K562 (cell line): ENCODE results near the gene ZDHHC16. TPM values are rescaled to one million over a fixed set of nuclear protein-coding genes. Genes with fewer than 3 reads are reported as not detected.

ENCODE experiments used
- ASH1L ChIP-seq: fragments of 450-650 bp; IDR thresholded peaks from 2 replicates; pipeline ENCODE4 v1.6.1; 2018; ENCODE audit warnings: borderline replicate concordance, mild to moderate bottlenecking, low read depth; ENCODE audit not compliant: partially characterized antibody
- ATF1 ChIP-seq, 2 experiments: fragments of 450-650 bp in 1 of 2; IDR thresholded peaks; 2 replicates each; pipeline ENCODE4 v1.6.1; 2016; ENCODE audit warnings: missing compliant biosample characterization in 1 of 2, missing genetic modification characterization in 1 of 2
- EWSR1 ChIP-seq: fragments of 450-650 bp; IDR thresholded peaks from 2 replicates; pipeline ENCODE4 v1.6.1; 2018; ENCODE audit warnings: borderline replicate concordance, mild to moderate bottlenecking, low read depth, moderate library complexity; ENCODE audit not compliant: partially characterized antibody
- HDAC2 ChIP-seq: fragments of 450-650 bp; IDR thresholded peaks from 2 replicates; pipeline ENCODE4 v1.6.1; 2016; ENCODE audit warnings: mild to moderate bottlenecking
- HNRNPL ChIP-seq: fragments of 200-400 bp; formaldehyde crosslinking; IDR thresholded peaks from 2 replicates; pipeline ENCODE4 v1.6.1; 2017; ENCODE audit warnings: low read depth, mild to moderate bottlenecking, low read length
- IRF2 ChIP-seq: sonication (generic); formaldehyde crosslinking; IDR thresholded peaks from 2 replicates; pipeline ENCODE4 v1.8.1; 2022; ENCODE audit warnings: mild to moderate bottlenecking, missing genetic modification reagents
- JUND ChIP-seq, 2 experiments: IDR thresholded peaks; 2 replicates in 1 of 2; 3 replicates in 1 of 2; pipeline ENCODE4 v1.6.1; 2011; ENCODE audit warnings: borderline replicate concordance in 2 of 2, low read depth in 2 of 2, low read length in 2 of 2, improper control_type of control experiment in 1 of 2, missing biosample characterization in 1 of 2, missing genetic modification characterization in 1 of 2, missing genetic modification reagents in 1 of 2
- KDM4B ChIP-seq, 2 experiments: fragments of 450-650 bp in 1 of 2; sonication (generic) in 1 of 2; IDR thresholded peaks; 2 replicates each; pipeline ENCODE4 v1.6.1; 2016 to 2017; ENCODE audit warnings: borderline replicate concordance in 2 of 2, antibody characterized with exemption in 1 of 2, low read depth in 1 of 2, mild to moderate bottlenecking in 1 of 2
- MIER1 ChIP-seq: fragments of 450-650 bp; IDR thresholded peaks from 2 replicates; pipeline ENCODE4 v1.6.1; 2016; ENCODE audit warnings: antibody characterized with exemption, mild to moderate bottlenecking, low read depth
- OTX1 ChIP-seq: fragments of 450-650 bp; formaldehyde crosslinking; IDR thresholded peaks from 2 replicates; pipeline ENCODE4 v1.4.0; 2022; ENCODE audit warnings: mild to moderate bottlenecking
- RBM22 ChIP-seq: fragments of 200-400 bp; formaldehyde crosslinking; IDR thresholded peaks from 2 replicates; pipeline ENCODE4 v1.6.1; 2018; ENCODE audit warnings: low read length, low read depth; ENCODE audit not compliant: poor library complexity, severe bottlenecking
- RFX5 ChIP-seq: IDR thresholded peaks from 2 replicates; pipeline ENCODE4 v1.6.1; 2011; ENCODE audit warnings: low read depth, mild to moderate bottlenecking, improper control_type of control experiment, low read length
- TCF7 ChIP-seq: sonication (generic); IDR thresholded peaks from 2 replicates; pipeline ENCODE4 v1.6.1; 2016; ENCODE audit warnings: antibody characterized with exemption, borderline replicate concordance
- polyA plus RNA-seq, 8 experiments: library from polyadenylated mRNA; depleted of rRNA in 4 of 8; stranded (reverse) in 5 of 8; unstranded in 3 of 8; fragments of >200 nt; fragmentation: Nextera tagmentation in 2 of 8; fragmentation: Illumina TruSeq in 1 of 8; extraction: Ambion mirVana in 2 of 8; extraction: Trizol in 1 of 8; gene quantifications; 2 replicates each; pipeline versions ENCODE4 v1.2.1 to v1.2.3, GENCODE V29; 2011 to 2014; ENCODE audit warnings: inconsistent platforms in 1 of 8, missing spikeins in 1 of 8
- total RNA-seq, 7 experiments: library from RNA; depleted of rRNA in 6 of 7; stranded (reverse); fragments of >200 nt in 6 of 7; fragmentation: Illumina TruSeq in 2 of 7; extraction: Trizol in 2 of 7; gene quantifications; 2 replicates each; pipeline versions ENCODE4 v1.2.1 to v1.2.3, GENCODE V29; 2011 to 2021; ENCODE audit warnings: low replicate concordance in 1 of 7
- TF ChIP-seq, protein P1 (sequence below): fragments of 200-400 bp; formaldehyde crosslinking; IDR thresholded peaks from 2 replicates; pipeline ENCODE4 v1.6.1; 2017; ENCODE audit warnings: mild to moderate bottlenecking, low read depth, low read length, moderate library complexity
- TF ChIP-seq, protein P2 (sequence below): fragments of 250-450 bp; sonication (Bioruptor Pico); IDR thresholded peaks from 2 replicates; pipeline ENCODE4 v1.5.0; 2020; ENCODE audit warnings: mild to moderate bottlenecking, borderline replicate concordance

Gene ZDHHC16
- total and polyA plus RNA-seq, 9 of the 15 experiments (the other 6 are each of a cell fraction or from before 2014, with no cell fraction given), result 12.5 to 33.8 (median 21.3) TPM

DNA sequence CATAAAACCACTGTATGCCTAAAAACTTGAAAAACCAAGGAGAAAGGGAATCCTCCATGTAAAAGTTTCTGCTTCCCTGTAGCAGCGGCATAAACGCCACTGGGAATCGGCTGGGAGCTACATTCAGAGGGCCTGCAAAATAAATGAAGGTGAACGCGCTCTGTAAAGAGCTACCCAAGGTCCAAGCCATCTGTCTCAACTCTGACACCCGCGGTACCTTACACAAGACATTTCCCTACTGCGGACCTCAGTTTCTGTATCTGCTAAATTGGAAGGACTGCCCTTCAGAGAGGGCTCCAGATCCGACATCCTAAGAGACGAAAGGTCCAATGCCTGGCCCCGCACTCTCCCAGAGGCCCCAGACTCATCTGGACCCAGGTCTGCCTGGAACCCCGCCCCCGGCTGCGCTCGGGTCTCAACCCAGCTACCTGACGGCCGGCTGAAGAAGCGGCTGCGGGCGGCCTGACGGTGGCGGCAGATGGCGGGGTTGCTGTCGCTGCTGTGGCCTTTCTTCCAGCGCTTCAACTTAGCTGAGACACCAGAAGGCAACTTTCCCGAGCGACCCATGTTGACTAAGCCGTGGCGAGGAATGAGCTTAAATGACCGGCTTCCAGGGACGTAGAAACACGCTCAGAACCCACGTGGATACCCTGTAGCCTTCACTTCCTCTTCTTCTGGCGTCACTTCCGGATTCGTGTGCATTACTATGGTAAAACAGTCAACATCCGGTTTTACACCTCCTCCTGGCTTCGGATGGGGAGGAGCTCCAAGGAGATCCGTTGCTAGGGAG, 45.1 kb upstream of the ZDHHC16 start, which contains the start of gene RRP12 (continued):
- TF ChIP-seq, protein P1, sequence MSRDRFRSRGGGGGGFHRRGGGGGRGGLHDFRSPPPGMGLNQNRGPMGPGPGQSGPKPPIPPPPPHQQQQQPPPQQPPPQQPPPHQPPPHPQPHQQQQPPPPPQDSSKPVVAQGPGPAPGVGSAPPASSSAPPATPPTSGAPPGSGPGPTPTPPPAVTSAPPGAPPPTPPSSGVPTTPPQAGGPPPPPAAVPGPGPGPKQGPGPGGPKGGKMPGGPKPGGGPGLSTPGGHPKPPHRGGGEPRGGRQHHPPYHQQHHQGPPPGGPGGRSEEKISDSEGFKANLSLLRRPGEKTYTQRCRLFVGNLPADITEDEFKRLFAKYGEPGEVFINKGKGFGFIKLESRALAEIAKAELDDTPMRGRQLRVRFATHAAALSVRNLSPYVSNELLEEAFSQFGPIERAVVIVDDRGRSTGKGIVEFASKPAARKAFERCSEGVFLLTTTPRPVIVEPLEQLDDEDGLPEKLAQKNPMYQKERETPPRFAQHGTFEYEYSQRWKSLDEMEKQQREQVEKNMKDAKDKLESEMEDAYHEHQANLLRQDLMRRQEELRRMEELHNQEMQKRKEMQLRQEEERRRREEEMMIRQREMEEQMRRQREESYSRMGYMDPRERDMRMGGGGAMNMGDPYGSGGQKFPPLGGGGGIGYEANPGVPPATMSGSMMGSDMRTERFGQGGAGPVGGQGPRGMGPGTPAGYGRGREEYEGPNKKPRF, result no peak
- TF ChIP-seq KDM4B (IDR thresholded peaks at IDR 0.05; ENCODE audit: borderline replicate concordance in 2 of 2, low read depth in 1 of 2) (peak in 1 of 2 experiments; percentile 60; a peak in 1 of 4 replicates), TCF7 (no peak), HDAC2 (peak; percentile 98), ATF1 (CRISPR knock-in tag; IDR thresholded peaks at IDR 0.05) (no peak), ATF1 (tag; IDR thresholded peaks at IDR 0.05) (peak; percentile 92), IRF2 (CRISPR knock-in tag) (no peak), JUND (IDR thresholded peaks at IDR 0.05; ENCODE audit: borderline replicate concordance, low read depth, low read length) (peak; percentile 45; the same call in 1 of the 2 replicates), JUND (tag; IDR thresholded peaks at IDR 0.05; ENCODE audit: borderline replicate concordance, low read depth, low read length) (peak; percentile 27; the same call in 1 of the 3 replicates), RBM22 (no peak), RFX5 (no peak), MIER1 (no peak), EWSR1 (no peak), HNRNPL (no peak), ASH1L (no peak), OTX1 (no peak)
- TF ChIP-seq, protein P2, sequence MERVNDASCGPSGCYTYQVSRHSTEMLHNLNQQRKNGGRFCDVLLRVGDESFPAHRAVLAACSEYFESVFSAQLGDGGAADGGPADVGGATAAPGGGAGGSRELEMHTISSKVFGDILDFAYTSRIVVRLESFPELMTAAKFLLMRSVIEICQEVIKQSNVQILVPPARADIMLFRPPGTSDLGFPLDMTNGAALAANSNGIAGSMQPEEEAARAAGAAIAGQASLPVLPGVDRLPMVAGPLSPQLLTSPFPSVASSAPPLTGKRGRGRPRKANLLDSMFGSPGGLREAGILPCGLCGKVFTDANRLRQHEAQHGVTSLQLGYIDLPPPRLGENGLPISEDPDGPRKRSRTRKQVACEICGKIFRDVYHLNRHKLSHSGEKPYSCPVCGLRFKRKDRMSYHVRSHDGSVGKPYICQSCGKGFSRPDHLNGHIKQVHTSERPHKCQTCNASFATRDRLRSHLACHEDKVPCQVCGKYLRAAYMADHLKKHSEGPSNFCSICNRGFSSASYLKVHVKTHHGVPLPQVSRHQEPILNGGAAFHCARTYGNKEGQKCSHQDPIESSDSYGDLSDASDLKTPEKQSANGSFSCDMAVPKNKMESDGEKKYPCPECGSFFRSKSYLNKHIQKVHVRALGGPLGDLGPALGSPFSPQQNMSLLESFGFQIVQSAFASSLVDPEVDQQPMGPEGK (CRISPR knock-in tag), result no peak
